RWPE2 (cell line): ENCODE results near the gene UQCRFS1.

ENCODE experiments used
- ATAC-seq: fragments of 200-7000 bp; cut with Tn5 transposase; 3 replicates; pipeline ENCODE4 v1.9.1; 2021; ENCODE audit warnings: low read depth
- DNase-seq: peaks from one replicate; pipeline ENCODE4 v3.0.0-alpha.2; 2020; ENCODE audit warnings: low spot score
- H3K27ac ChIP-seq: fragments of 450-650 bp; 2 replicates; pipeline ENCODE4 v1.5.1; 2017; ENCODE audit warnings: mild to moderate bottlenecking; ENCODE audit not compliant: poor library complexity, severe bottlenecking
- H3K27me3 ChIP-seq: fragments of 250-450 bp; sonication (Bioruptor Pico); 2 replicates; pipeline ENCODE4 v1.5.1; 2021; ENCODE audit warnings: mild to moderate bottlenecking, moderate library complexity; ENCODE audit not compliant: insufficient read depth, poor library complexity, severe bottlenecking
- H3K36me3 ChIP-seq: fragments of 250-450 bp; sonication (Bioruptor Pico); 2 replicates; pipeline ENCODE4 v1.5.1; 2020; ENCODE audit warnings: low read depth, mild to moderate bottlenecking, moderate library complexity
- H3K4me1 ChIP-seq: fragments of 250-450 bp; sonication (Bioruptor Pico); 2 replicates; pipeline ENCODE4 v1.5.1; 2021; ENCODE audit warnings: mild to moderate bottlenecking, moderate library complexity; ENCODE audit not compliant: insufficient read depth, poor library complexity, severe bottlenecking
- H3K4me3 ChIP-seq: fragments of 250-450 bp; sonication (Bioruptor Pico); 2 replicates; pipeline ENCODE4 v1.5.1; 2021; ENCODE audit warnings: mild to moderate bottlenecking, moderate library complexity; ENCODE audit not compliant: severe bottlenecking
- H3K9me3 ChIP-seq: fragments of 250-450 bp; sonication (Bioruptor Pico); 2 replicates; pipeline ENCODE4 v1.5.1; 2021; ENCODE audit warnings: mild to moderate bottlenecking, moderate library complexity; ENCODE audit not compliant: severe bottlenecking
- CTCF ChIP-seq: fragments of 450-650 bp; IDR thresholded peaks from one replicate; pipeline ENCODE4 v1.5.1; 2017; ENCODE audit warnings: mild to moderate bottlenecking, moderate library complexity; ENCODE audit not compliant: poor library complexity, severe bottlenecking

Gene UQCRFS1

GRCh38 chr19:29248332-29248844 lies 35.4 kb upstream of the UQCRFS1 start:
- DNase-seq: no peak
- H3K27ac ChIP-seq: no peak overlapping the region
- TF ChIP-seq CTCF: no peak
- H3K4me3 ChIP-seq: no peak overlapping the region
- no peaks in the 10 kb centered on the region for H3K4me1 ChIP-seq
- no peak for ATAC-seq
- no peaks in the 10 kb centered on the region for H3K36me3 ChIP-seq
- H3K9me3 ChIP-seq: no peaks in the 10 kb centered on the region
- H3K27me3 ChIP-seq: no peaks in the 10 kb centered on the region

- H3K27me3 ChIP-seq: no peaks in the 10 kb centered on the region
- no peak overlapping the region for H3K27ac ChIP-seq
- H3K4me3 ChIP-seq: no peak overlapping the region
- no peaks in the 10 kb centered on the region for H3K9me3 ChIP-seq
- ATAC-seq (no peak), DNase-seq (no peak)
- TF ChIP-seq CTCF: no peak
- H3K36me3 ChIP-seq: no peaks in the 10 kb centered on the region
- H3K4me1 ChIP-seq: no peaks in the 10 kb centered on the region
Measured at GRCh38 chr19:29247872-29248271, 34.9 kb upstream of the UQCRFS1 start.

- Histone ChIP-seq H3K9me3 (no peaks in the 10 kb centered on the region), H3K27me3 (no peaks in the 10 kb centered on the region)
- DNase-seq: no peak
Measured at GRCh38 chr19:29247471-29247870, 34.5 kb upstream of the UQCRFS1 start.

GRCh38 chr19:29247051-29247450 lies 34.1 kb upstream of the UQCRFS1 start:
- ATAC-seq: no peak

More at GRCh38 chr19:29247471-29247870, 34.5 kb upstream of the UQCRFS1 start:
- Histone ChIP-seq H3K36me3 (no peaks in the 10 kb centered on the region), H3K4me3 (no peak overlapping the region), H3K27ac (no peak overlapping the region), H3K4me1 (no peaks in the 10 kb centered on the region)
- no peak for ATAC-seq
- TF ChIP-seq CTCF: no peak

GRCh38 chr19:29245215-29245614 lies 32.3 kb upstream of the UQCRFS1 start:
- ATAC-seq (no peak), DNase-seq (no peak)
- no peak for TF ChIP-seq CTCF
- Histone ChIP-seq H3K9me3 (no peaks in the 10 kb centered on the region), H3K4me1 (no peaks in the 10 kb centered on the region), H3K4me3 (no peak overlapping the region), H3K27me3 (no peaks in the 10 kb centered on the region), H3K27ac (no peak overlapping the region), H3K36me3 (no peaks in the 10 kb centered on the region)

More at GRCh38 chr19:29247051-29247450, 34.1 kb upstream of the UQCRFS1 start:
- TF ChIP-seq CTCF: no peak
- Histone ChIP-seq H3K9me3 (no peaks in the 10 kb centered on the region), H3K4me3 (no peak overlapping the region), H3K4me1 (no peaks in the 10 kb centered on the region), H3K36me3 (no peaks in the 10 kb centered on the region), H3K27ac (no peak overlapping the region), H3K27me3 (no peaks in the 10 kb centered on the region)
- DNase-seq: no peak
